HG02798 (cell line): ENCODE results near the gene TOB1.

Experiments
- ATAC-seq: cut with Tn5 transposase; IDR thresholded peaks from one replicate; pipeline ENCODE4 v1.9.1; 2021; ENCODE audit warnings: mild to moderate bottlenecking; ENCODE audit not compliant: unreplicated experiment, poor library complexity

TOB1 gene

DNA sequence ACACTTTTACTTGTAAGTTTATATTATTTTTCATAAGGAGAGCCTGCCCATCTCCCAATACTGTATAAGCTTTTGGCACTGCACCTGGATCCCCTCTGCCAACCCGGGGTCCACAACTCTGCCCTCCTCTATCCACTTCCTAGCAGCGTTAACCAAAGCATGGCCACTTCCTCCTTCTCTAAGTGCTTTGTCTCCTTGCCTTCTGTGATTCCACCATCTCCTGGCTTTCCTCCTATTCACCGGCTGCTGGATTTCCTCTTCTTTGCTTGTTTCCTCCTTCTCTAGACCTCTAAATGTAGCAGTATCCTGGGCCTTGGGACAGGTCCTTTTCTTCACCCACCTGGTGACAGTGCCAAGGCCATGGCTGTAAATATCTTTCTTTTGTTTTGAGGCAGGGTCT is 50.8 kb downstream of the TOB1 start:
- ATAC-seq, result no peak

GRCh38 chr17:50813583-50813982 is 52.6 kb downstream of the TOB1 start:
- no peak for ATAC-seq
